Mononuclear cell (primary cell): ENCODE measurements around the gene COQ10B. TPM values are rescaled to one million over a fixed set of nuclear protein-coding genes. Genes with fewer than 3 reads are reported as not detected.

Experiments
- H3K27me3 ChIP-seq: 2 replicates; pipeline ENCODE4 v1.6.0; 2011; ENCODE audit warnings: low read length, control low read depth; ENCODE audit not compliant: insufficient read depth
- H3K4me1 ChIP-seq: 2 replicates; pipeline ENCODE4 v1.5.1; 2011; ENCODE audit warnings: mild to moderate bottlenecking, low read length, control low read depth; ENCODE audit not compliant: insufficient read depth
- H3K4me3 ChIP-seq: 2 replicates; pipeline ENCODE4 v1.5.1; 2011; ENCODE audit warnings: mild to moderate bottlenecking, low read length, moderate library complexity
- H3K9me3 ChIP-seq: 2 replicates; pipeline ENCODE4 v1.5.1; 2011; ENCODE audit warnings: low read depth, mild to moderate bottlenecking, control low read depth, low read length
- total RNA-seq: library from RNA; depleted of rRNA; stranded (reverse); fragments of >200 nt; gene quantifications from one replicate; pipeline ENCODE4 v1.2.3, GENCODE V29; 2012

COQ10B gene
- total RNA-seq, 1 donor = 109 TPM

GRCh38 chr2:197504000-197504399 lies 50.6 kb downstream of the COQ10B start:
- H3K4me1 ChIP-seq = peaks cover 16% of the 10 kb centered on the region
- H3K4me3 ChIP-seq = no peak overlapping the region
- H3K27me3 ChIP-seq = no peaks in the 10 kb centered on the region
- no peaks in the 10 kb centered on the region for H3K9me3 ChIP-seq

DNA sequence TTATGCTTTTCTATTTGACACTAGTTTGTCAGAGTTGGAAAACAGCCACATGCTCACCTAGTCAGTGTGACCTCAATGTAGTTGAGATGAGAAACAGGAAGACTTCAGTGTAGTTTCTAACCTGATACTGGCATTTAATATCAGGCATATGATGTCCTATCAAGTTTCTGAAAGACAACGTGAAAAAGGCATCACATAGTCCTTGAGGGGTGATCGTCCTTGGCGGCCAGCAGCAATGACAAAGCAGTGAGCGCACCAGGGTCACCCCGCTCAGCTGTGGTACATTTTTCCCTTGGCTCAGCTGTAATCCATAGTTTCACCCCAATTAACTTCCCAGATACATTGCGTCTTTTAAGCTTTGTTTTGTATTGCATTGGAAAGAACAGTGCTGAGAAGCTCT lies 51.2 kb downstream of the COQ10B start:
- peaks cover 15% of the 10 kb centered on the region for H3K4me1 ChIP-seq
- H3K27me3 ChIP-seq = no peaks in the 10 kb centered on the region
- H3K9me3 ChIP-seq = no peaks in the 10 kb centered on the region
- H3K4me3 ChIP-seq = no peak overlapping the region

GRCh38 chr2:197506658-197507057 lies 53.3 kb downstream of the COQ10B start:
- H3K4me1 ChIP-seq = peaks cover 8% of the 10 kb centered on the region
- no peaks in the 10 kb centered on the region for H3K27me3 ChIP-seq
- no peaks in the 10 kb centered on the region for H3K9me3 ChIP-seq
- no peak overlapping the region for H3K4me3 ChIP-seq

DNA sequence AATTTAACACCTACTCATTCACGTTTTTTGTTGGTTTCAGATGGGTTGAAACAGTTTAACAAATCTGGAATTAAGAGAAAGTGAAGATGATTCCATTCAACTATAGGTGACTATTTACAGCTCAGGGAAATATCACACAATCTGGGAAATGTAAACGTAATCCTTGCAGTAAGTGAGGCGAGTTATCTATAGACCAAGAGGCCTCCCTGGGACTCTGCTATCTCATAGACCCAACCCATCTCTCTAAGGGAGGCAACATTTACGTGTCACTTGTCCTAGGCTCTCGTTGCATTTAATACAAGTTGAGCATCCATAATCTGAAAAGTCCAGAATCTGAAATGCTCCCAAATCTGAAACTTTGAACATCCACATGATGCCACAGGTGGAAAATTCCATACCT lies 60.6 kb downstream of the COQ10B start:
- H3K4me1 ChIP-seq = peaks cover 17% of the 10 kb centered on the region
- H3K27me3 ChIP-seq = no peaks in the 10 kb centered on the region
- no peak overlapping the region for H3K4me3 ChIP-seq
- no peaks in the 10 kb centered on the region for H3K9me3 ChIP-seq

DNA sequence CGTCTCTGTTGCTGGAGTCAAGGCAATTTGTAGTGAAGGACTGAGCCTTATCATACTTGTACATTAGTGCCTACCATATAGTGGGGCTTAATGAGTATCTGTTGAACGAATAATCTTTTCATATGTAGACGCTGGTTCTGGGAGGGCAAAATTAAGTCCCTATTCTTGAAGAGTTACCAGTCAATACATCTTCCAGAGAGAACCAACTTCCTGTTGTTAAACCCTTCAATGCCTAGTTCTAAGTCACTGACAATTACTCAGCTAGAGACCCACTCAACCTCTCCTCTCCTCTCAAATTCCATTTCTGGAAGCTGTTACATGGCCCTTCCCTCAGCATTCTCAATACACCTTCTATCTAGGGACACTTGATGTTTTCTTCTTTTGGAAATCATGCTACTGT lies 61.4 kb downstream of the COQ10B start:
- Histone ChIP-seq H3K27me3 (no peaks in the 10 kb centered on the region), H3K4me1 (peaks cover 17% of the 10 kb centered on the region), H3K4me3 (peak overlapping the region; percentile 68), H3K9me3 (no peaks in the 10 kb centered on the region)

DNA sequence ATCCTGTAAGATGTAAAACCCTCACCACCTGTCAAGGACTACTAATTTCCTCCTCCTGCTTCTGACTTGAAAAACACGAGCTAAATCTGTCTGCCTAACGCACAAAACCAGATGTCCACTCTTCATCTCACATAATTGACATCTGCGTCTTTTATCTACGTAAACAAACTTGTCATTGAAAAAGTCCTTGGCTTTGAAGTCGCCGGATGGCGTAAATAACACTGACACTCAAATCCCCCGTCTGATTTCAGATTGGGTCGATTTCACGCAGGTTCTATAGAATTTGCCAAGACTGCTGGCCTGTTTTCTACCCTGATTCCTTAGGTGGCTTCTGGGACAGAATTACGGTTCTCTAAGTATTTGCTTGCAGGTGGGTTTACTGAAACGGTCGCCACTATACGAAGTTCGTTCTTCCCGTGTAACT lies 62.0 kb downstream of the COQ10B start:
- Histone ChIP-seq H3K4me1 (peaks cover 17% of the 10 kb centered on the region), H3K27me3 (no peaks in the 10 kb centered on the region), H3K9me3 (no peaks in the 10 kb centered on the region), H3K4me3 (peak overlapping the region; percentile 68)

DNA sequence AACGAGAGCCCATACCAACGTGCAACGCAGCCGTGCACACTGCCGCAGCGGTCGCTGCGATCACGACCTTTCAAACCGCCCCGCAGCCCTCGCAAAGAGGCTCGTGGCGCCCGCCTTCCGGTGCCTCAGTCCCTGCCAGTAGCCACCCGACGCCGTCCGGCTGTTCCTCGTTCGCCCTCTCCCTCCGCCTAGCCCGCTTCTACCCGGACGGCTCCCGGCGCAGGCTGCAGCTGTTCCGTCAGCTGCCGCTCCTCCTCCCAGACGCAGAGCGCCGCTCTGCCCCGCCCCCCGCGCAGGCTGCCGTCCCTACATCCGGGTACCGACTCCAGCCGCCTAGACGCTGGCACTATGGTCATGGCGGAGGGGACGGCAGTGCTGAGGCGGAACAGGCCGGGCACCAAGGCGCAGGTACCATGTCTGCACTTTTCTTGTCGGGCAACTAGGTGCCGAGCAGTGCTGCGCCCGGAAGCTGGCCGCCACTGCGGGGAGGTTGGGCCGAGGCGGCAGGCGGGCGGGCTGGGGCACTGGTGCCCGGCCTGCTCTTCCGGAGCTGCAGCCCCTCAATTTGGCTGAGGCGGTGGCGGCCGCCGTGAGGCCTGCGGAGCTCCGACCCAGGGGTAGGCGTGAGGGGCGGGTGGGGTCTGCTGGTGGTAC lies 62.5 kb downstream of the COQ10B start, which contains the start of gene MOB4:
TSS of gene MOB4 (plus strand) at position 328 of the 654 bp plus-strand sequence. CDS start at position 349, 21 bp downstream.
- Histone ChIP-seq H3K27me3 (no peaks in the 10 kb centered on the region), H3K9me3 (no peaks in the 10 kb centered on the region), H3K4me3 (peak within 1 kb of the TSS; percentile 68), H3K4me1 (peaks cover 17% of the 10 kb centered on the region)

GRCh38 chr2:197516393-197516761 lies 63.0 kb downstream of the COQ10B start:
- Histone ChIP-seq H3K9me3 (no peaks in the 10 kb centered on the region), H3K27me3 (no peaks in the 10 kb centered on the region), H3K4me1 (peaks cover 17% of the 10 kb centered on the region), H3K4me3 (peak overlapping the region; percentile 68)

GRCh38 chr2:197517150-197517549 lies 63.8 kb downstream of the COQ10B start:
- Histone ChIP-seq H3K9me3 (no peaks in the 10 kb centered on the region), H3K4me3 (peak overlapping the region; percentile 68), H3K27me3 (no peaks in the 10 kb centered on the region), H3K4me1 (peaks cover 17% of the 10 kb centered on the region)

Other genes starting within 250 kb of the COQ10B start
- 171 TPM for gene ANKRD44, start 142.8 kb upstream of the COQ10B start, total RNA-seq
- 702 TPM for gene SF3B1, start 18.5 kb upstream of the COQ10B start, total RNA-seq
- 90.6 TPM for gene HSPD1, start 46.3 kb downstream of the COQ10B start, total RNA-seq
- 35.7 TPM for gene HSPE1, start 46.8 kb downstream of the COQ10B start, total RNA-seq
- 87.6 TPM for gene MOB4, start 62.5 kb downstream of the COQ10B start, total RNA-seq
- under 0.01 TPM for gene RFTN2, start 222.0 kb downstream of the COQ10B start, total RNA-seq